ENCODE results near the gene ARMC9.
"Not testable (repeated sequence)": the region's sequence is repeated elsewhere in the genome, so short reads cannot be mapped to it uniquely, and the experiment has no call there.

Gene ARMC9, protein sequence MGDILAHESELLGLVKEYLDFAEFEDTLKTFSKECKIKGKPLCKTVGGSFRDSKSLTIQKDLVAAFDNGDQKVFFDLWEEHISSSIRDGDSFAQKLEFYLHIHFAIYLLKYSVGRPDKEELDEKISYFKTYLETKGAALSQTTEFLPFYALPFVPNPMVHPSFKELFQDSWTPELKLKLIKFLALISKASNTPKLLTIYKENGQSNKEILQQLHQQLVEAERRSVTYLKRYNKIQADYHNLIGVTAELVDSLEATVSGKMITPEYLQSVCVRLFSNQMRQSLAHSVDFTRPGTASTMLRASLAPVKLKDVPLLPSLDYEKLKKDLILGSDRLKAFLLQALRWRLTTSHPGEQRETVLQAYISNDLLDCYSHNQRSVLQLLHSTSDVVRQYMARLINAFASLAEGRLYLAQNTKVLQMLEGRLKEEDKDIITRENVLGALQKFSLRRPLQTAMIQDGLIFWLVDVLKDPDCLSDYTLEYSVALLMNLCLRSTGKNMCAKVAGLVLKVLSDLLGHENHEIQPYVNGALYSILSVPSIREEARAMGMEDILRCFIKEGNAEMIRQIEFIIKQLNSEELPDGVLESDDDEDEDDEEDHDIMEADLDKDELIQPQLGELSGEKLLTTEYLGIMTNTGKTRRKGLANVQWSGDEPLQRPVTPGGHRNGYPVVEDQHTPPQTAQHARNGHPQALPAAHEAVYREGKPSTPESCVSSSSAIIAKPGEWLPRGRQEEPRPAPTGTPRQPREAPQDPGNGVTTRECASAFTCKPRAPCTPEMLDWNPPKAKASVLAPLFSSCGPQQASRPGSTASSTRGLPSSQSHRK

DNA sequence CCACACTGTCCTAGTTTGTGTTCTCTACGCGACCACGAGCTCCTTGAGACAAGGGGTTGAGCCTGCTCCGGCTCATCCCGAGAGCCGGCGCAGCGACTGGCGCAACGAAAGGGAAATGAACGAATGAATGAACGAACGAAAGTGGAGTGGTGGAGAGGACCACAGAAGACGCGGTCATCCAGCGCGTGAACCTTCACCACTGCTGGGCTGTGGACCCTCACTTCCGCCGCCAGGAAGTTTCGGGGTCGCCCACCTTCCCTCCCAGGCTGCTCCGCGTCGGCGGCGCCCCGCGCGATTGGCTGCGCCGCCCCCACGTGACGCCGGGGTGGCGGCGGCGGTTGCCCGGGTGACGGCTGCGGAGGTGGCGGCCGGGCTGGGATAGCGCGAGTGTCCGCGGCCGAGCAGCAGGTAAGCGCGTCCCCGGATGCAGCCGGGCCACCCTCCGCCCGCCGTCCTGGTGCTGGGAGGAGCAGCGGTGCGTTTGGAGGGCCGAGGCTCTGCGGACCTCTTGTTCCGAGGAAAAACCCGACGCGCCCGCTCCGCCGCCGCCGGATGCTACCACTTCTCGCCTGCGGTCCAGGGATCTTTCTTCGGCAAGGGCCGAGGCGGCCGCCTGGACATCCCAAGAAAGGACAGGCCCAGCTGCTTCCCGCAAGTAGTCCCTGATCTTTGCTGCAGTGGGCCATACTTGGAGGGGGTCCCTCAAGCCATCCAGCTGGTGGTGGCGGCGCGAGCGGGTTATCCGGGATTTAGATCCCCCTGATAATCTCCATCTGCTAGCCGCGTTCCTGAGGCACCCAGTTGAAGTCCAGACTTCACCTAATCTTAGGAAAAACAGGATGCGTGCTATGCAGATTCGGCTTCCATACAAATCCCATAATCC, at the start of gene ARMC9:
Gene ARMC9 (plus strand): TSS at position 341 of the 883 bp plus-strand sequence. CDS start 7,608 bp downstream, outside the sequence.
- FAIRE-seq, result no peak

DNA sequence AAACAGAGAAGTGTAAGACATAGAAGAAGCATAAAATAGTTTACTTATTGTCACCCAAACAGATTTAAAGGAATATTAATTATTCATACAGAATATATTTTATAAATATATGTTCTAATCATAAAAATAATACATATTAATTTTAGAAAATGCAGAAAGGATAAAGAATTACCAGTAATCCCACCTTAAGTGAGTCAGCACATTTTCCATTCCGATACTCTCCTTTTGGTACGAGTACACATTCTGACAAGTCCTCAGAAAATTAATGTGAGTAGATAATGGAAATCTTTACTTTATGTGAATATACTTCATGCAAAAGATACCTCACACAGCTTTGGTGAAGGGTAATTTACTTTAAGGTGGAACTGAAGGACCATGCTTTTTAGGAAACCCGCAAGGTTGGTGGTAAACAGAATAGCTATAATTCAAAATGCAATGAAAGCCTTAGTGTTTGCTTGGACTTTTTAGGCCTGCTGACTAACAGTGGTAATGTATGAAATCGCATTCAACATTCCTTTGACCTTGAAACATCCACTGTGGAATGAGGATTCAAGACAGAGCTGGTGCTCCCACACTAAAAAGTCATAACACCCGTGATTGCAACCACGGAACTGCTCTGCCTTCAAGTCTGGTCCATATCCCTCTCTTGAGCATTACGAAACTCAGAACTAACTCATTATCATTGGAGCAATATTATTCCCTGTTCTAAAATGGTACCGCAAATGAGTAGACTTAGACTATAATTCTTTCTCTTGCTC, 45.5 kb upstream of the ARMC9 start:
- no peak for FAIRE-seq

DNA sequence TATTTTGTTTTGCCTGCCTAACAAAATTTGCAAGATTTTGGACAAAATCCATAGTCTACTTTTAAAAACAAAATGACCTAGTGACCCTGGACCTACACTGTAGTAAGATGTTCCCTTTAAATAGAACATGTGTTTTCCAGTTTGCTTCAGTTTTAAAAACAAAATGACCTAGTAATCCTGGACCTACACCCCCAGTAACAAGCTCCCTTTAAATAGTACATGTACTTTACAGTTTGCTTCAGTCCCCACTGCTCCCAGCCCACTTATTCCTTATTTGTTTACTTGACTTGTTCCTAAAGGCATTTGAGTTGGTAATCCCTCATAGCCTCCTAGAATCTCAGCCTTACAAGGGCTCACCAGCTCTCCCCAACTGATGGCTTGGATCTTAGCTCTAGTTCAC, 39.1 kb upstream of the ARMC9 start:
- no peak for FAIRE-seq

DNA sequence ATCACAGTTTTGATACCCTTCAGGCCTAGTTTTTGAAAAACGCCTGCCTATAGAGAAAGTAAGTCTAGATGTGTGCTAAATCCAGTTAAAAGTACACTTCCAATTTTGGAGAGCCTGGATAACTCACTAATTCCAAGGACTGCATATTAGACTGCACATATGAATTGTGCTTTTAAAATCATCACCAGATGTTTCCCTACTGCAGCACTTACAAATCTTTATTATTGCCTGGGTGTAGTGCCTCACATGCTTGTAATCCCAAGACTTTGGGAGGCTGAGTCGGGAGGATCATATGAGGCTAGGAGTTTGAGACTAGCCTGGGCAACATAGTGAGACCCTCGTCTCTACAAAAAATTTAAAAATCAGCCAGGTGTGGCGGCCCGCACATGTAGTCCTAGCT, 37.7 kb upstream of the ARMC9 start:
- no peak for FAIRE-seq

DNA sequence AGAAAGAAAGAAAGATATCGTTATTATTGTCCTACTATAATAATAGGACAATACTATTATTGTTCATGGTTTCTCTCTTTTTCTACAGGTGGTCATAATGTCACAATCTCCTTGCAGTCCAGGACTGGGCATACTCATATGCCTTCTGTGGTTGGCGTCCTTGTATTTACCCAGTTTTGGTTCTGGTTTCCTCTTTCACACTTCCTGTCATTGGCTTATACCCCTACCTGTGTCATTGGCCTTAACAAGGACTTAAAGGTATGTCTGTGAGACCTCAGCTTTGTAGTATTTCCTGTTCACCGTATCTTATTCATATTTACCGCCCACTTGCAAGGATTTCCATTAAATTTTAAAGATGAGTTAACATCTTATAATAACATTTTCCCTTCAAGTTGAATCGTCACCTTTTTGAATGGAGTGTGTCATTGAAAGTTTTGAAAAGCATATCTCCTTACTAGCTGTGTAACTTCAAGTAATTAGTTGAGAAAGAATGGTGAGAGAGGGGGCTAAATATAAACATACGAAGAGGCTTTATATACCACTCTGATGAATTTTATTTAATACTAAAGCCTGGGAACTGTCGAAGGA, 37.1 kb upstream of the ARMC9 start:
- no peak for FAIRE-seq

DNA sequence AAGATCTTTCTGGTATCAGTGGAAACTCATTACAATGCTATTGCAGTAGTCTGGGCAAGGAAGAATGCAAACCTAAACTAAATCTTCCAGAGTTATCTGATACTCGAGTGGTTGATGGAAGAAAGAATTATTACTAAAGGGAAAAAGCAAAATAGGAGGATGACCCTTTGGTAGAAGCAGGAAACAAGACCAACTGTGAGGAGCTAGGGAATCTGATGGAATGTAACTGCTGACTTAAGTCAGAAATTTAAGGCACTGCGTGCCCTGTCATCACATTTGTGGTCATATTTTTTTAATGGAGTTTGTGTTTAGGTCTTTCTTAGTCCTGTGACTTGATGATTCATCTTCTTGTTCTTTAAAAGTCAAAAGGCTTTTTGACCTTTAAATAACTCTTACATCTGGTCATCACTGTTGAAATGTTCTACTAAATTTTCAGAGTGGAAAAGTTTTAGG, 36.5 kb upstream of the ARMC9 start:
- FAIRE-seq, result no peak

DNA sequence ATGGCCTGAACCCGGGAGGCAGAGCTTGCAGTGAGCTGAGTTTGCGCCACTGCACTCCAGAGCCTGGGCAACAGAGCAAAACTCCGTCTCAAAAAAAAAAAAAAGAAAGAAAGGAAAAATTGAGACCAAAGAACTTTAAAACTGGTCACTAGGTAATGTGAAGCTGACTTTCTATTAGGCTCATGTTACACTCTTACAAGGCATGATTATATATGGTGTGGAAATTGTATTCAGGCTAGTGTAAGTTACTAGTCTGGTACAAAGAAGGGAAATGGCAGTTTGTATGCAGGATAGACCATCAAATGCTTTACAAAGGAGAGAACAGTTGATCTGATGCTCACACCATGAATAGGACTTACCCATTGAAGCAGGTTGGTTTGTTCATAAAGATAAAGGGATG, 35.4 kb upstream of the ARMC9 start:
- no peak for FAIRE-seq

DNA sequence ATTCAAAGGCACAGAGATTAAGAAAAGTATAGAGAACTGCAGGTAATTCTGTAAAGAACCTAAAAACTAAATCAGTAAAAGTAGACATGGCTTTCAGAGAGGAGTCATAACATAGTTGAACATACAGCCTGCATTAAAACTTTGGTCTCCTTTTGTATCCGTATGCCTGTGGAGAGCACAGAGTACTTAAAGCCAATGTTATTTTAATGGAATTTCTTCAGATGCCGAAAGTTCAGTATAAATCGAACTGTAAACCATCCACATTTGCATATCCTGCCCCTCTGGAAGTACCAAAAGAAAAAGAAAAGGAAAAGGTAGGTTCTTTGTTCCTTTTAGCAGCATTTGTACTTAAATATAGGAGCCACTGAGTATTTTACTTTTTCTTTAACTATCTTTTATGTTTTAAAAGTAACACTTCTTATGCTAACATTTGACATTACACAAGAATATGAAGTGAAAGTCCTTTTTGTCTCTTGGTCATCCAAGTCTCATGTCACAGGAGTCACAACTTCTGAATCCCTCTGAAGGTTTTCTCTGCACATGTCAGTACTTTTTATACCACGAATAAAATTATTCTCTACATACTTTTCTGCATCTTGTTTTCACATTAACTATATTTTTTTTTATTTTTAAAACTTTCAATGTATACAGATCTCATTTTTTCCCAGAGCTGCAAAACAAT, 34.9 kb upstream of the ARMC9 start:
- no peak for FAIRE-seq

DNA sequence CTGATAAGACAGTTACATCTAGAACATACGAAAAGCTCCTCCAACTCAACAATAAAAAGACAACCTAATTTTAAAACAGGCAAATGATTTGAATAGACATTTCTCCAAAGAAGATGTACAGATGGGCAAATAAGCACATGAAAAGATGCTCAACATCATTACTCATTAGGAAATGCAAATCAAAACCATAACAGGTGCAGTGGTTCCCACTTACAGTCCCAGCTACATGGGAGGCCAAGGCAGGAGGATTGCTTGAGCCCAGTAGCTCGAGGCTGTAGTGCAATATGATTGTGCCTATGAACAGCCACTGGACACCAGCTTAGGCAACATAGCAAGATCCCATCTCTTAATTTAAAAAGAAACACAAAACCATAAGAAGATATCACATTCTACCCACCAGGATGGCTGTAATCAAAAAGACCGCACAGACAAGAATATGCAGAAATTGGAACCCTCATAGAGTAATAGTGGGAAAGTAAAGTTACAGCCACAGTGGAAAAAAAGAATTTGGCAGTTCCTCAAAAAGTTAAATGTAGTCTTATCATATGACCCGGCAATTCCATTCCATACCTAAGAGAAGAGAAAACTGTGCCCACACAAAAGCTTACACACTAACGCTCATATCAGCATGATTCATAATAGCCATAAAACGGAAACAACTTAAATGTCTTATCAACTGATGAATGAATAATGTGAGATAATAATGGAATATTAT, 30.5 kb upstream of the ARMC9 start:
- no peak for FAIRE-seq

DNA sequence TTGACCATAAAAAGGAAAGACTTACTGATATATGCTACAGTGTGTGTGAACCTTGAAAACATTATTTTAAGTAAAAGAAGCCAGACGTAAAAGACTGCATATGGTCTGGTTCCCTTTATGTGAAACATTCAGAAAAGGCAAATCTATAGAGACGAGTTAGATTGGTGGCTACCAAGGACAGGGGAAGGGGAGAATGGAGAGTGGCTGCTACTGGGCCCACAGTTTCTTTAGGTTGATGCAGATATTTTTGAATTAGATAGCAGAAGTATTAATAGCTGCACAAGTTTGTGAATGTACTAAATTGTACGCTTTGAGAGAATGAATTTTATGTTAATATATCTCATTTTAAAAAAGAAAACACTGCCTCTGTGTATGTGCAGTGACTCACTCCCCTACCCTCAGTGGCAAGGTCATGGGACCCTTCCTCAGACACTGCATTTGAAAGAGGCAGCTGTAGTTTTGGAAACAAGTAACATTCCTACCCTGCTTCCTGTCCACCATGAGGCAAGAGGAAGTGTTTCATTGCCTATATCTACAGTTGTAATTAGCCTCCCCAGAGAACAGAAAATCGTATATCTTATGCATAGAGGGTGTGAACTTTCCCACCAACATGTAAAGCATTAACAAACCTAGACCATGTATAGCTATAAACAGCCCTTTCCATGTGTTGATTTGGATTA, 29.8 kb upstream of the ARMC9 start:
- no peak for FAIRE-seq

DNA sequence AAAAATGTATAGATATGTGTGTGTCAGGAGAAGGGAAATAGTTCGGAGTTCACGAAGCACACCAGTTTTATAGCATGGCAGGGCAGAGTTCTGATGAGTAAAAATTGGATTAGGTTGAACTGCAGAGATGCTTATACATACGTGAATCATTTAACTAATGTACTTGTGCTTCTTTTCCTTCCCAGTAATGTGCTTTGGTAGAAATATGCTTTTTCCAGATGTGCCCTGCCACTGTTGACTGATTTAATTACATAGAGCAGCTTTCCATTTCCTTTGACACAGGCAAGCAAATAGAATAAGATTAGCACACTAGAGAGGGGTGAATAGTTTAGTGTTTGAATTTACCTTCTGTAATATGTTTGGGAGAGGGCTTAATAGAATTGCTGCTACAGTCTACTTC, 28.9 kb upstream of the ARMC9 start:
- FAIRE-seq, result no peak

DNA sequence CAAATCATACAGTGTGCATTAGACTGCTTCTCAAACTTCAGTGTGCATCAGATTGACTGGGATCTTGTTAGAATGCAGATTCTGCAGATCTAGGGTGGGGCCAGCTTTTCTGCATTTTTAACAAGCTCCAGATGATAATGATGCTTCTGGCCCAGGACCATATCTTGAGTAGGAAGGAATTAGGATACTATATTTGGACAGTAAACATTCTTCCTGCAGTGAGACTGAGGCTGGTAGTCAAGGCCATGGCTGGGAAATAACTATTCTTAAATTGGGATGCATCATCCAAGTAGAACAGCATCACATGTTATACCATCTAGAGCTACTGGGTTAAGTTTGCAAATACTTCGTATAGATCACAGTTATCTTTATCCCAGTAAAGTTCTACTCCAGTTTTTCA, 28.4 kb upstream of the ARMC9 start:
- no peak for FAIRE-seq

DNA sequence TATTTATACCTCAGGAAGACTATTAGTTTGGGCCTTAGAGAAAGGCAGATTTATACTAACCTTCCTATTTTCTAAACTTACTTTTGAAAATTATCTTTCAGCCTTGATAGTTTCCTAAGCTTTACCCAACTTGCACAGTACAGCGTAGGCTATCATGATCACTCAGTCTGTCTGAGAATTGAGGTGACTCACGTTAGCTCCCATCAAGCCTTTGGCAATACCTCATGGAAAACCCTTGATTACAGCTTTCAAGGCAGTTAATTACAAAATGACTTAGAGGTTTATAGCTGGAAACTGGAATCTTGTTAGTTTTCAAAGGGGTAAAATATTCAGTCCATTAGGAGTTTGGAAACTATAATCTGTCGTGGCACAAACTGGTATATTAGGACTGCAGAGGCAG, 26.4 kb upstream of the ARMC9 start:
- FAIRE-seq, result no peak

DNA sequence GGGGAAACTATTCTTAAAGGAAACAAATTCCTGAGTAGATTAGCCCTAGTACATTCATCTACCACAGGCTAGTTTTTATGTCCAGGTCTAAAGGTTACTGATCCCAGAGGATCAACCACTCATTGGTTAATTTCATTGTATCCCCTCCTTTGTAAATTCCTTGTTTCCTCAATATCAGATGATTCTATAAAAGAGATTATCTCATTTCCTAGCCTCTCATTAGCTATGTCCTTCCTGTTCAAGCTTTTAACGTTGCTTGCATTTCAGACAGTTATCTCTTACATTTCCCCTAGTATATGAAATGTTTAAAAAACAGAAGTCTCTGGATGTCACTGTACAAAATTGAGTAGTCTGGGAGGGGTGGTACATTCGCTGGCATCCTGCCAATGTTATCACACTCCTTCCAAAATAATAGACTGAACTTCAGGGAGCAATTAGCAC, 24.2 kb upstream of the ARMC9 start:
- no peak for FAIRE-seq

DNA sequence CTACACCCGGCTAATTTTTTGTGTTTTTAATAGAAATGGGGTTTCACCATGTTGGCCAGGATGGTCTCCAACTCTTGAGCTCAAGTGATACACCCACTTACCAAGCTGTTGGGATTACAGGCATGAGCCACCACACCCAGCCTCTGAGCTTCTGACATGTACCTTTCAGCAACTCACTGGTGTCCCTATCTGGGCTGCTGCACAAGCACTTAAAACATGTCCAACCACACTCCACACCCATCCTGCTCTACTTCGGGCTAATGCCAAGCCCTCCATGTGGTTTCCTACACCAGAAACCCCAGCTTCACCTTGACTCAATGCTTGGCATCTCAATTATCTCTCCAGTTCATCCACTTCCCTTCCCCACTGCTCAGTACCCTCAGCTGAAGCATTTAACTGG, 22.4 kb upstream of the ARMC9 start:
- no peak for FAIRE-seq

DNA sequence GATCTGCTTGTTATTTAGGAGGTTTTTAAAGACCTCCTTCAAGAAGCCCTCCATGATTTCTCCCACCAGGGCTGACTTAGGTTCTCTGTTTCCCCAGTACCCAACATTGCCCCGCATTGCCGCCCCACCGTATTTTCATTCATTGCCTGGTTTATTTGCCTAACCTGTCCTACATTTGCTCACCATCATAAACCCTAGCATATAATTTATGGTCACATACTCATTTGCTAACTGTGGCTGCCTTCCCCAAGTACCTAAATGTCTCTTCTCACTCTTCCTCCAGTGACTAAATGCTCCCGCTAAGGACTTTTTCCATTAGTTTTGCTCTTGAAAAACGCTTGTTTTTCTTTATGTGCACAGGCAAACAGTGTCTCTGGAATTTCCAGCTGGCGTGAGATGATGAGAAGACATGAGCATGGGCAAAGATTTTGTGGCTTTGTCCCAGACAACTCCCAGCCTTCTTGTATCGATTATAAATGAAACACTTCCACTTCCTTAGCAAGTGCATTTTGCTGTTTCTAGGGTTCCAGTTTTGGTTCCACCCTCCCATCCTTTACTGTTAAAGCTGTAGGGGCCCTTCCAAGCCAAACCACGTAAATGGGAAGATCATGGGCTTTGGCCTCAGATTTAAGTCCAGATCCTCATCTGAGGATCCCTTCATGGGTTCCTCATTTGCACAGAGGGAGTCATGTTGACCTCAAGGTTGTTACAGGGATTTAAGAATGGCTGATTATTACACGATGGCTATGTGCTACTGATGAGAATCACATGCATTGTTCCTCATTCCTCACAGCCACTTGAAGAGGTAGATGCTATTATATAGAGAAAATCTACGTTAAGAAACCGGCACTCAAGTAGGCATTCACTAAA, 21.0 kb upstream of the ARMC9 start:
- FAIRE-seq, result no peak

DNA sequence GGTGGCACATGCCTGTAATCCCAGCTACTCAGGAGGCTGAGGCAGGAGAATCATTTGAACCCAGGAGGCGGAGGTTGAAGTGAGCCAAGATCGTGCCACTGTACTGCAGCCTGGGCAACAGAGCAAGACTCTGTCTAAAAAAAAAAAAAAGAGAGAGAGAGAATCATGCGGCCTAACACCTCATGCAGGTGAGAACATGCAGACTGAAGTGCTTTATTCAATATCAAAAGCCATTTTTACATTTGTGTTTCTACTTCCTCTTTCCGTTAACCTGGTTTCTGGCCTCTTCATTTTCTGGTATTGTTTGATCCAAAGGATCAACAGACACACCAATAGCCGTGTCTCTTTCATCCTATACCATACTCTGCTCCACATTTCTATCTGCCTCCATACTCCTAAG, 19.6 kb upstream of the ARMC9 start:
- FAIRE-seq, result not testable (repeated sequence)

DNA sequence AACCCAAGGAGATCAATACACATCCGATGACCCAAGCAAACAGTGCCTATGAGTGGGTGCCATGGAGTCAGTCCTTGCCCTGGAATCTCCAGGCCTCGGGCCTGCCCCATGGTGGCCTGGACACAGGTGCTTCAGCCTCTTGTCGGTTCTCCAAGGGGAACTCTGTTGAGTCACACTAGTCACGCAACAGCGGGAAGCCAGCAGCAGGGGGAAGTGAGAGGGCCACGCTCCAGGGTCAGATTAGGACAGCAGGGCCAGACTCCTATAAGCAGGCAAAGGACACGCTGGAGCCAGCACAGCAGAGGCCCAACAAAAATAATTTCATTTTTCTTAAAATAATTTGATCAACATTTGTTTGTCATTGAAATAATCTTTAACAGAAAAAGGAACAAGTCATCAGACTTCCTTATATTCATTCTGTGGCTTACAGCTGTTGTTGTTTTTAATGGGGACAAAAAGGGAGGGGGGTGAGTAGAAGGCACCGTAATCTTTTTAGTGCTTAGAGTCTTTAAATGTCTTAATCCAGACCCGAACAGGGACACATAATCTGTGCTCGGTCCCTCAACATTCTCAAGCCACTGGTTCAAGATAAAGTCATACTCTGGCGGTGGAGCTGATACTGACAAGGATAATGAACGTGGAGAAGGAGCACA, 16.4 kb upstream of the ARMC9 start:
- FAIRE-seq, result no peak
